Chondrocyte (in vitro differentiated cells): ENCODE data around the gene RNF182. TPM values are rescaled to one million over a fixed set of nuclear protein-coding genes. Genes with fewer than 3 reads are reported as not detected.

ENCODE experiments used
- DNase-seq: peaks from one replicate; pipeline ENCODE4 v3.0.0; 2021; ENCODE audit warnings: mixed read lengths, low spot score
- H3K27ac Mint-ChIP-seq: one replicate; pipeline ENCODE4 v1.8.0; 2021; ENCODE audit warnings: mild to moderate bottlenecking, moderate library complexity, mixed read lengths; ENCODE audit not compliant: unreplicated experiment
- H3K27me3 Mint-ChIP-seq: 2 replicates; pipeline ENCODE4 v1.8.0; 2021; ENCODE audit warnings: low read depth, mixed read lengths
- H3K36me3 Mint-ChIP-seq: 2 replicates; pipeline ENCODE4 v1.8.0; 2021; ENCODE audit warnings: low read depth, mixed read lengths
- H3K4me1 Mint-ChIP-seq: 2 replicates; pipeline ENCODE4 v1.8.0; 2021; ENCODE audit warnings: low read depth, mild to moderate bottlenecking, mixed read lengths
- H3K4me3 Mint-ChIP-seq: one replicate; pipeline ENCODE4 v1.8.0; 2021; ENCODE audit warnings: mild to moderate bottlenecking, moderate library complexity, mixed read lengths; ENCODE audit not compliant: unreplicated experiment
- H3K9me3 Mint-ChIP-seq: 2 replicates; pipeline ENCODE4 v1.8.0; 2021; ENCODE audit warnings: low read depth, mixed read lengths
- CTCF ChIP-seq: fragments of 200-600 bp; sonication (generic); IDR thresholded peaks from 2 replicates; pipeline ENCODE4 v1.5.0; 2021; ENCODE audit warnings: antibody characterized with exemption, mild to moderate bottlenecking, moderate library complexity
- total RNA-seq: library from RNA; stranded (reverse); gene quantifications from 3 replicates; pipeline ENCODE4 v1.2.1, GENCODE V29; 2021

Gene RNF182
- total RNA-seq, 1 donor from 2014 or later, result 5.3 TPM

- Mint-ChIP-seq H3K27ac (no peak overlapping the region), H3K4me3 (no peak overlapping the region), H3K9me3 (no peaks in the 10 kb centered on the region), H3K36me3 (no peaks in the 10 kb centered on the region), H3K27me3 (no peaks in the 10 kb centered on the region), H3K4me1 (peaks cover 16% of the 10 kb centered on the region)
- DNase-seq, result no peak
- no peak for TF ChIP-seq CTCF
Measured at GRCh38 chr6:14025160-14025559, 100.4 kb downstream of the RNF182 start.

DNA sequence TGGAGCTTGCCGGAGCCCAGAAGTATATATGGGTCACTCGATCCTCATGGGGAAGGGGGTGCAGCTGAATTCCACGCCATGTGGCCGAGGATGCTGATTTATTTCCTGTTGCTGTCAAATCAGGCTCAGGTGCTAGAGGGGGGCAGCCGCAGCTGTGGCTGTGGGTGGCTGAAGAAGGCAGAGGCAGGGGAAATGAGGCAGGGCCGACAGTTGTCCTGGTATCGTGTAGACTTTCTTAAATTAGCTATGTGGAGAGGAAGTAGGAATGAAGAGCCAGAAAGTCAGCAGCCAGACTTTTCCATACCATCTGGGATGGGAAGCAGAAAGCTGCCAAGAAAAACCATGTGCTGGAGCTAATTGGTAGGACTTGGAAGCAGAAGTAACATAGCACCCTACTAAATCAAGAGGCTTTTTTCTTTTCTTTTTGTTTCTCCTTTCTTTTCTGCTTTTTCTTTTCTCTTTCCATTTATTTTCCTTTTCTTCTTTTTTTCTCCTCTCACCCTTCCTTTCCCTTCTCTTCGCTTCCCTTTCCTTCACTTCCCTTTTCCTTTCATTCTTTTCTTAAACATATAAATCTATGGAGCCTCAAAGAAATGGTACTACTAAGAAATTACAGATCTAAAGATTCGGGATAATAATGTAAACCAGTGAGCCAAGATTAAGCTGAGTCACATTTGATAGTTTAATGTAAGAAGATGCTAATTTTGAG lies 102.2 kb downstream of the RNF182 start:
- H3K4me1 Mint-ChIP-seq, result peaks cover 16% of the 10 kb centered on the region

DNA sequence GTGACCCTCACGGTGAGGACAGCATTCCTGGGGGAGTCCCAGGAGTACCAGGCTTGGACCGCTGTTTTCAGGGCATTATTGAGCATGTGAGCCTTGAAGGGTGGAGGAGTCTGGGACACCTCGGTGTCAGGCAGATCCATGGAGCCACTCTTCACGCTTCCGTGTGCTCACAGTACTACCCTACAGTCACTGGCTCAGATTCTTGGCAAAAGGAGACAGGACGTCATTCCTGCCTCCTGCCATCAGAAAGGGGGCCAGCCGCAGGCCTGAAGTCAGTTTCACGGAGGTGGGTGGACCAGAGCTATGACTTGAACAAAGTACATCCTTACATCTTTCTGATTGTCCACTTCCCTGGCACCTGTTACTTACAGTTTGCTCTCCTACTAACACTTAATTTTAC lies 103.9 kb downstream of the RNF182 start:
- peaks cover 16% of the 10 kb centered on the region for H3K4me1 Mint-ChIP-seq
- no peaks in the 10 kb centered on the region for H3K27me3 Mint-ChIP-seq
- no peaks in the 10 kb centered on the region for H3K36me3 Mint-ChIP-seq
- H3K27ac Mint-ChIP-seq, result no peak overlapping the region
- H3K9me3 Mint-ChIP-seq, result no peaks in the 10 kb centered on the region
- H3K4me3 Mint-ChIP-seq, result no peak overlapping the region
- no peak for DNase-seq
- no peak for TF ChIP-seq CTCF

More for the DNA sequence above, 102.2 kb downstream of the RNF182 start:
- no peaks in the 10 kb centered on the region for H3K9me3 Mint-ChIP-seq
- no peak overlapping the region for H3K4me3 Mint-ChIP-seq
- H3K27me3 Mint-ChIP-seq, result no peaks in the 10 kb centered on the region
- H3K36me3 Mint-ChIP-seq, result no peaks in the 10 kb centered on the region
- TF ChIP-seq CTCF, result no peak
- DNase-seq, result no peak
- peak overlapping the region; percentile 89 for H3K27ac Mint-ChIP-seq

DNA sequence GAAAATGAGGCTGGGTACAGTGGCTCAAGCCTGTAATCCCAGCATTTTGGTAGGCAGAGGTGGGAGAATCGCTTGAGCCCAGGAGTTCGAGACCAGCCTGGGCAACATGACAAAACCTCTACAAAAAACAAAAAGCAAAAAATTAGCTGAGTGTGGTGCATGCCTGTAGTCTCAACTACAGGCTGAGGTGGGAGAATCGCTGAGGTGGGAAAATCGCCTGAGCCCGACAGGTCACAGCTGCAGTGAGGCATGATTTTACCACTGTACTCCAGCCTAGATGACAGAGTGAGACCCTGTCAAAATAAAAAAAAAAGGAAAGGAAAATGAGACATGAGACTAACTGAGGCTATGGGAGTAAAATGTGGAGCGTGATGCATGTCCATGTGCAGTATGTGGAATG lies 104.9 kb downstream of the RNF182 start:
- Mint-ChIP-seq H3K4me1 (peaks cover 20% of the 10 kb centered on the region), H3K4me3 (no peak overlapping the region), H3K27me3 (no peaks in the 10 kb centered on the region), H3K27ac (no peak overlapping the region), H3K36me3 (no peaks in the 10 kb centered on the region), H3K9me3 (no peaks in the 10 kb centered on the region)
- no peak for DNase-seq
- no peak for TF ChIP-seq CTCF

Other genes starting within 250 kb of the RNF182 start
- gene RANBP9, start 213.1 kb upstream of the RNF182 start, total RNA-seq, result 53.0 to 72.0 TPM (median 71.8 TPM) in 3 replicates
- gene MCUR1, start 110.4 kb upstream of the RNF182 start, total RNA-seq, result 18.8 to 31.7 TPM (median 28.7 TPM) in 3 replicates
- gene CD83, start 192.8 kb downstream of the RNF182 start, total RNA-seq, result 0.63 to 1.0 TPM (median 0.95 TPM) in 3 replicates